ENCODE measurements around the gene TMPRSS13.

Gene TMPRSS13

GRCh38 chr11:117855912-117856651, 73.1 kb downstream of the TMPRSS13 start:
- no peak for DNase-seq (ENCODE audit: low spot score)

DNA sequence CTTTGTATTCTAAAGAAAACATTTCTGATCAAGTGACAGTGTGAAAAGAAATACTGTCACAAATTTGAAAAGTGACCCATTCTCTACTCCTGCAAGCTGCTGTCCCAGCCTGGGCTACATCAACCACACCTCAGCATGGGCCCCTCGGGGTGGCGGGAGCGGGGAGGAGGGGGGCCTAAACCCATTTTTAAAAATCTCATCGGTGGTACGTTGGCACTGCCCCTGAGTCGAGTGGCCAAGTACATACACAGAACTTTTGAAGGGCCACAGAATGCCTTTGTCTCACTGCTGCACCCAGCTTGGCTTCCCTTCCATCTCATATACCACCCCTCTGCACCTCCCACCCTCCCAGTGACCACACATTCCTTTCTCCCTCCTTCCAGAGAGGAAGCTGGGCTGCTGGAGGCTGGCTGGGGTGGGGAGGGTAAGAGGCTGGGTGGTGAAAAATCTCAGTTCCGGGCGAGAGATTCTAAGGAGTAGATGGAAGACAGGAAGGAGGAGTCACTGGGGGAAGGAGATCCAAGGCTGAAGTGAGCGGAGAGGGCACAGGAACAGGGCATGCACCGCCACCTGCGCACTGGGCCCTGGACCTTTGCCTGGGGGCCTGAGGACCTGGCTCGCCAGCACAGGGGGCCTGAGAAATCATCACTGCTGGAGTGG, 73.9 kb downstream of the TMPRSS13 start:
- no peak for DNase-seq (ENCODE audit: low spot score)

- no peak for DNase-seq (ENCODE audit: low spot score)
Measured at GRCh38 chr11:117852309-117852708, 76.9 kb downstream of the TMPRSS13 start.

DNA sequence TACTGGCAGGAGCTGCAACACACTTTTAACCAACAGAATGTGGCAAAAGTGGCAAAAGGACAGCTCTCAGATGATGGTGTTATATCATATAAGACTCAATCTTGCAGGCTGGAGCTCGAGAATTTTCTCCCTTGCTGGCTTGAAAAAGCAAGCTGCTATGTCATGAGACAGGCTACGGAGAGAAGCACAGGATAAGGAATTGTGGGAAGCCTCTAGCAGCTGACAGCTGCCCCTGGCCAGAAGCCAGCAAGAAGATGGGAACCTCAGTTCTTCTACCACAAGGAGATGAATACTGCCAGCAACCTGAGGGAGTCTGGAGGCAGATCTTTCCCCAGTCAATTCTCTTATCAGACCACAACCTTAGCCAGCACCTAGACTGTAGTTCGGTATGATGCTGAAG, 77.3 kb downstream of the TMPRSS13 start:
- DNase-seq (ENCODE audit: low spot score) = no peak

GRCh38 chr11:117851106-117851505, 78.1 kb downstream of the TMPRSS13 start:
- no peak for DNase-seq (ENCODE audit: low spot score)

All from SW480 (cell line).